ENCODE measurements around the gene PCGF1. TPM values are rescaled to one million over a fixed set of nuclear protein-coding genes. Genes with fewer than 3 reads are reported as not detected.
A peak's percentile ranks its signal among the peaks of the same experiment; 100 is the strongest.

The PCGF1 gene
- total and polyA plus RNA-seq, 9 of the 15 experiments (the other 6 are each of a cell fraction or from before 2014, with no cell fraction given), result 20.3 to 45.7 (median 29.3) TPM

DNA sequence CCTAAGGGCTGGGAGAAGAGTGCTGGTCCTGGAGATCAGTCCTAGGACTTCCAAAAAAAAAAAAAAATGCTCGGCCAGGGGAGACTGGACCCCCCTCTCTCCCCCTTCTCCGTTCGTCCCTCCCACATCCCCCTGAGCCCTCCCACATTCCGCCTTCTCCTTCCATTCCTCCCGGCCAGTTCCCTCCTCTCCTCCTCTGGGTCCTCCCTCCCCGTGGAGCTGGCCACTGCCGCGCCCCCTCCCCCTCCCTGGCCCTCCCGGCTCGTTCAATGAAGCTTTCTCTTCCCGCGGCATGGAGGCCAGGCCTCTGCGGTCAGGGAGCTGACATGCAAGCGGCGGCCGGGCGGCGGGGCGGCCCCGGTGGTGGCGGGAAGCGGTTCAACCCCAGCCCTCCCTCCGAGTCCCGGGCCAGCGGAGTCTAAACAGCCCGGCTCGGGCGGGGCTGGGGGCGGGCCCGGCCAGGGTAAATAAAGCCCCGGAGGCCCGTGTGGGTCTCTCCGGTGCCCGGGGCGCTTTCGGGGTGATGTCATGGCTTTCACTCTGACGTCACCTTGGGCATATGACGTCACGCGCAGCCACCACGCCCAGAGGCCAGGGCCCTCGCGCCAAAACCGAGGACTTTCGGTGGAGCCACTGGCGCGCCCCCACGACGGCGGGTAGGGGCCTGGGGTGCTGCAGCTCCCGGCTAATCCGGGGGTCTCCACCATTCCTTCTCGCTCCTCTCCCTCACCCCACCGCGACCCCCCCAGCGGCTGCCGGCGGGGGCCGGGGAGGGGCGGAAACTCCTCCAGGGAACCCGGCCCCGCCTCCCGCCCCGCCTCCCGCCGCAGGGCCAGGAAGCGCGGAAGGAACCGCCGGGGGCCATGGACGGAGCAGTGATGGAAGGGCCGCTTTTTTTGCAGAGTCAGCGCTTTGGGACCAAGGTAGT, 46.7 kb upstream of the PCGF1 start, which contains the start of the genes DOK1 and LOXL3 (continued):
- TF ChIP-seq ETV6 (IDR thresholded peaks at IDR 0.05; ENCODE audit: borderline replicate concordance in 1 of 2, low read depth in 2 of 2, low read length in 1 of 2), result no peak
- TF ChIP-seq ETV6 (CRISPR knock-in tag; IDR thresholded peaks at IDR 0.05; ENCODE audit: borderline replicate concordance), result no peak
- TF ChIP-seq, protein P1, sequence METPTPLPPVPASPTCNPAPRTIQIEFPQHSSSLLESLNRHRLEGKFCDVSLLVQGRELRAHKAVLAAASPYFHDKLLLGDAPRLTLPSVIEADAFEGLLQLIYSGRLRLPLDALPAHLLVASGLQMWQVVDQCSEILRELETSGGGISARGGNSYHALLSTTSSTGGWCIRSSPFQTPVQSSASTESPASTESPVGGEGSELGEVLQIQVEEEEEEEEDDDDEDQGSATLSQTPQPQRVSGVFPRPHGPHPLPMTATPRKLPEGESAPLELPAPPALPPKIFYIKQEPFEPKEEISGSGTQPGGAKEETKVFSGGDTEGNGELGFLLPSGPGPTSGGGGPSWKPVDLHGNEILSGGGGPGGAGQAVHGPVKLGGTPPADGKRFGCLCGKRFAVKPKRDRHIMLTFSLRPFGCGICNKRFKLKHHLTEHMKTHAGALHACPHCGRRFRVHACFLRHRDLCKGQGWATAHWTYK (CRISPR knock-in tag; IDR thresholded peaks at IDR 0.05), result 0 out of 2 replicates have a peak, but pooled peaks have one; percentile 40
- TF ChIP-seq, protein P2, sequence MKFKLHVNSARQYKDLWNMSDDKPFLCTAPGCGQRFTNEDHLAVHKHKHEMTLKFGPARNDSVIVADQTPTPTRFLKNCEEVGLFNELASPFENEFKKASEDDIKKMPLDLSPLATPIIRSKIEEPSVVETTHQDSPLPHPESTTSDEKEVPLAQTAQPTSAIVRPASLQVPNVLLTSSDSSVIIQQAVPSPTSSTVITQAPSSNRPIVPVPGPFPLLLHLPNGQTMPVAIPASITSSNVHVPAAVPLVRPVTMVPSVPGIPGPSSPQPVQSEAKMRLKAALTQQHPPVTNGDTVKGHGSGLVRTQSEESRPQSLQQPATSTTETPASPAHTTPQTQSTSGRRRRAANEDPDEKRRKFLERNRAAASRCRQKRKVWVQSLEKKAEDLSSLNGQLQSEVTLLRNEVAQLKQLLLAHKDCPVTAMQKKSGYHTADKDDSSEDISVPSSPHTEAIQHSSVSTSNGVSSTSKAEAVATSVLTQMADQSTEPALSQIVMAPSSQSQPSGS (CRISPR knock-in tag; IDR thresholded peaks at IDR 0.05), result peak; percentile 86; the same call in 1 of the 2 replicates
- no peak for TF ChIP-seq TAL1 (IDR thresholded peaks at IDR 0.05)
- no peak for TF ChIP-seq MYNN (IDR thresholded peaks at IDR 0.05)
- TF ChIP-seq MYNN (CRISPR knock-in tag; IDR thresholded peaks at IDR 0.05), result no peak
- TF ChIP-seq CXXC5 (CRISPR knock-in tag; IDR thresholded peaks at IDR 0.05), result peak; percentile 47
- no peak for TF ChIP-seq HNRNPK (IDR thresholded peaks at IDR 0.05; ENCODE audit: low read depth, low read length, poor library complexity, severe bottlenecking)
- TF ChIP-seq, protein P3, sequence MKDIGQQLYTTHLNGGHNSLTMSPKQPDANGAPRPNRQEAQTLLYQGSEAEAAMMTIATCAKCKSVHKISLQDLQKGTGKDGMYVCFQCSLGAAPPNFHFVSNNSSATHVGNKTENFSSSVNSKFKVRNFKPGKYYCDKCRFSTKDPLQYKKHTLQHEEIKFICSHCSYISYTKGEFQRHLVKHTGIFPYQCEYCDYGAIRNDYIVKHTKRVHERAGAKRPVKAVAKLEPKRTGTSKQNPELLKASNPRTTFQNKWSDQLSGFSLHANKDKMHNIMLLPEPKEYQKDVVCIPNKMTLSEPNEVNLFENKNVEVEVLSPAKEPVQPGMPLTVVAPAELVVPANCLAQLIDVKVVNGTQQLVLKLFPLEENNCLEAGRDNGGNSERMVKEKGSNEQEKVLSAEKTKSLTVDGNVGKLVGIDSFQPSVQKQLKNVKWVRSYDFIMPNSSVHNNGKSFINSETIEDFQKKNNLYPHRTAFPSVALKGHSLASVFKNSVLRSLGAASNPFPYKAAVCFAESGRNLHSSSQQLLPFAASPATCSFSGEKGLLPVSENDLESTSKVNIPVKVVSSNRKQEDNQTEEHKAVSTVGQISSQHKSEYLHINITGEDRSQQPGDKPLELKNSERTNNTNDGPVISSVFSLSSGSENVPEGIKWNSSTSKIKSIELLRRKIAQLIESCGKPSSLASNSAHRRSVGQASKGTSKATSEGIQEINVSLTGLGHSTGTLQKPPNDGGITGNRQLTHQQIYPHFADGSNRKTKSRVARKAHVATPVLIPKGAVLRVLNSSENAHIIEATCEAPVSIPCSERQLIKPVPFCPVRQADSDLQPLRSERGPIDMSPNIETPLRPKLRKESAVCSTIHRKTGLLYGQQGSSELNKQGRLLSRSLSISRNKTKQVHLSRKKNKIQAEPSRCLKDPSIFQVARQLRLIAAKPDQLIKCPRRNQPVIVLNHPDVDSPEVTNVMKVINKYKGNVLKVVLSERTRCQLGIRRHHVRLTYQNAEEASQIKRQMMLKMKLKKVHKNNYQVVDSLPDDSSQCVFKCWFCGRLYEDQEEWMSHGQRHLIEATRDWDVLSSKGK (CRISPR knock-in tag; IDR thresholded peaks at IDR 0.05), result no peak
- TF ChIP-seq TAF9B (IDR thresholded peaks at IDR 0.05; ENCODE audit: partially characterized antibody), result no peak
- TF ChIP-seq, protein P4, sequence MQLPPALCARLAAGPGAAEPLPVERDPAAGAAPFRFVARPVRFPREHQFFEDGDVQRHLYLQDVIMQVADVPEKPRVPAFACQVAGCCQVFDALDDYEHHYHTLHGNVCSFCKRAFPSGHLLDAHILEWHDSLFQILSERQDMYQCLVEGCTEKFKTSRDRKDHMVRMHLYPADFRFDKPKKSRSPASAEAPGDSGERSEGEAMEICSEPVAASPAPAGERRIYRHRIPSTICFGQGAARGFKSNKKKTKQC (CRISPR knock-in tag; IDR thresholded peaks at IDR 0.05), result peak; percentile 61; the same call in 1 of the 2 replicates
- TF ChIP-seq KDM2B (CRISPR knock-in tag; IDR thresholded peaks at IDR 0.05), result no peak
- TF ChIP-seq ZFP36 (IDR thresholded peaks at IDR 0.05; ENCODE audit: low read depth, low read length, partially characterized antibody), result no peak
- TF ChIP-seq MYBL2 (IDR thresholded peaks at IDR 0.05; ENCODE audit: low read depth), result no peak
- TF ChIP-seq MYBL2 (CRISPR knock-in tag; IDR thresholded peaks at IDR 0.05; ENCODE audit: borderline replicate concordance), result no peak
- TF ChIP-seq RB1 (IDR thresholded peaks at IDR 0.05; ENCODE audit: low read depth), result peak; percentile 97
- TF ChIP-seq GATAD2A (IDR thresholded peaks at IDR 0.05), result no peak
- no peak for TF ChIP-seq HDAC3 (IDR thresholded peaks at IDR 0.05; ENCODE audit: borderline replicate concordance, partially characterized antibody)
- peak; percentile 23; the same call in 1 of the 2 replicates for TF ChIP-seq ZNF444 (CRISPR knock-in tag; IDR thresholded peaks at IDR 0.05)

Measured in K562 (cell line).